A673 (cell line): Measurements from ENCODE around the gene SULT1A1.

ENCODE experiments used
- EZH2 ChIP-seq: fragments of 200-600 bp; sonication (generic); IDR thresholded peaks from 2 replicates; pipeline ENCODE4 v1.6.1; 2017; ENCODE audit warnings: borderline replicate concordance, low read depth, mild to moderate bottlenecking, mixed read lengths, antibody characterized with exemption, low read length; ENCODE audit not compliant: poor library complexity, severe bottlenecking
- TF ChIP-seq, protein P1 (sequence below): fragments of 300-800, 200-600 bp; sonication (generic); conservative IDR thresholded peaks from 2 replicates; pipeline ENCODE4 v1.5.1; 2017; ENCODE audit warnings: low read depth, mild to moderate bottlenecking, antibody characterized with exemption, low read length, moderate library complexity, mixed read lengths

DNA sequence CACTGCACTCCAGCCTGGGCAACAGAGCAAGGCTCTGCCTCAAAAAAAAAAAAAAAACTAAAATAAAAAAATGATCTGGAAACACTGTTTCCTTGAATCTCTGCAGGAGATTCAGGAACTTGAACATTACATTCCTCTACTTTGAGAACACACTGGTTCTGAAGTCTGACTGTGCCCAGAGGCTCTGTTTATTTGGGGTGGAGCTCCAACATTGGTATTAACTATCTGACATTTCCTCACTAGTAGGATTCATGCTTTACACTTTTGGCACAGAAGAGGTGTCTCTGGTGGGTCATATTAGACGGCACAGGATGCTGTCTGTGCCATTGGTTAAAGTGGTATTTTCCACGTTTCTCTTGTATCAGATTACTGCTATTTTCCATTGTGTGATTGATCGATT is 23.4 kb downstream of the SULT1A1 start:
- TF ChIP-seq, protein P1, sequence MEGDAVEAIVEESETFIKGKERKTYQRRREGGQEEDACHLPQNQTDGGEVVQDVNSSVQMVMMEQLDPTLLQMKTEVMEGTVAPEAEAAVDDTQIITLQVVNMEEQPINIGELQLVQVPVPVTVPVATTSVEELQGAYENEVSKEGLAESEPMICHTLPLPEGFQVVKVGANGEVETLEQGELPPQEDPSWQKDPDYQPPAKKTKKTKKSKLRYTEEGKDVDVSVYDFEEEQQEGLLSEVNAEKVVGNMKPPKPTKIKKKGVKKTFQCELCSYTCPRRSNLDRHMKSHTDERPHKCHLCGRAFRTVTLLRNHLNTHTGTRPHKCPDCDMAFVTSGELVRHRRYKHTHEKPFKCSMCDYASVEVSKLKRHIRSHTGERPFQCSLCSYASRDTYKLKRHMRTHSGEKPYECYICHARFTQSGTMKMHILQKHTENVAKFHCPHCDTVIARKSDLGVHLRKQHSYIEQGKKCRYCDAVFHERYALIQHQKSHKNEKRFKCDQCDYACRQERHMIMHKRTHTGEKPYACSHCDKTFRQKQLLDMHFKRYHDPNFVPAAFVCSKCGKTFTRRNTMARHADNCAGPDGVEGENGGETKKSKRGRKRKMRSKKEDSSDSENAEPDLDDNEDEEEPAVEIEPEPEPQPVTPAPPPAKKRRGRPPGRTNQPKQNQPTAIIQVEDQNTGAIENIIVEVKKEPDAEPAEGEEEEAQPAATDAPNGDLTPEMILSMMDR, result no peak
- TF ChIP-seq EZH2, result no peak
